Mesendoderm (in vitro differentiated cells): ENCODE results near the gene SYNE2.

ENCODE experiments used
- DNase-seq: peaks from one replicate; pipeline ENCODE4 v3.0.0; 2013
- H2AK5ac ChIP-seq: 2 replicates; pipeline ENCODE4 v1.6.1; 2013; ENCODE audit warnings: low read length, inconsistent platforms
- H2BK120ac ChIP-seq: 2 replicates; pipeline ENCODE4 v1.6.1; 2013; ENCODE audit warnings: low read depth, mild to moderate bottlenecking, low read length, moderate library complexity, mixed read lengths
- H2BK15ac ChIP-seq: replicated peaks from 2 replicates; pipeline ENCODE4 v1.6.1; 2013; ENCODE audit warnings: low read depth, mild to moderate bottlenecking, moderate library complexity
- H2BK5ac ChIP-seq: 2 replicates; pipeline ENCODE4 v1.6.1; 2013; ENCODE audit warnings: low read length, inconsistent platforms
- H3K18ac ChIP-seq: 2 replicates; pipeline ENCODE4 v1.6.1; 2013; ENCODE audit warnings: mild to moderate bottlenecking, low read length, mixed read lengths
- H3K23ac ChIP-seq: one replicate; pipeline ENCODE4 v1.6.1; 2013; ENCODE audit warnings: low read length
- H3K27ac ChIP-seq: 2 replicates; pipeline ENCODE4 v1.5.1; 2013; ENCODE audit warnings: low read depth, mild to moderate bottlenecking, inconsistent platforms, low read length, moderate library complexity
- H3K27me3 ChIP-seq: 2 replicates; pipeline ENCODE4 v1.6.1; 2013; ENCODE audit warnings: low read length, control low read depth, mild to moderate bottlenecking, inconsistent platforms; ENCODE audit not compliant: insufficient read depth, poor library complexity
- H3K36me3 ChIP-seq: 2 replicates; pipeline ENCODE4 v1.6.1; 2013; ENCODE audit warnings: low read length, inconsistent platforms; ENCODE audit not compliant: control insufficient read depth, insufficient read depth
- H3K4ac ChIP-seq: one replicate; pipeline ENCODE4 v1.6.1; 2013; ENCODE audit warnings: low read depth, mild to moderate bottlenecking, low read length, moderate library complexity
- H3K4me1 ChIP-seq: 2 replicates; pipeline ENCODE4 v1.6.1; 2013; ENCODE audit warnings: low read depth, low read length, inconsistent platforms; ENCODE audit not compliant: control insufficient read depth
- H3K4me2 ChIP-seq: 2 replicates; pipeline ENCODE4 v1.6.1; 2013; ENCODE audit warnings: low read length
- H3K4me3 ChIP-seq: 2 replicates; pipeline ENCODE4 v1.5.1; 2013; ENCODE audit warnings: mild to moderate bottlenecking, low read length
- H3K56ac ChIP-seq: one replicate; pipeline ENCODE4 v1.6.1; 2013; ENCODE audit warnings: low read length
- H3K79me1 ChIP-seq: 2 replicates; pipeline ENCODE4 v1.6.1; 2013; ENCODE audit warnings: low read length, inconsistent platforms
- H3K79me2 ChIP-seq: 2 replicates; pipeline ENCODE4 v1.6.1; 2013; ENCODE audit warnings: mild to moderate bottlenecking, low read length; ENCODE audit not compliant: control insufficient read depth, insufficient read depth
- H3K9ac ChIP-seq: 2 replicates; pipeline ENCODE4 v1.6.1; 2013; ENCODE audit warnings: low read length, inconsistent platforms
- H4K5ac ChIP-seq: one replicate; pipeline ENCODE4 v1.6.1; 2013; ENCODE audit warnings: low read length
- H4K8ac ChIP-seq: one replicate; pipeline ENCODE4 v1.6.1; 2013; ENCODE audit warnings: low read depth, mild to moderate bottlenecking, control low read depth, low read length, moderate library complexity
- WGBS: extraction: QIAGEN DNeasy Blood & Tissue Kit; methylation state at CpG from one replicate; pipeline ENCODE4 v1.1.7; 2013; ENCODE audit warnings: low lambda C conversion rate, missing lambda C conversion rate; ENCODE audit not compliant: insufficient coverage; ENCODE audit errors: extremely low coverage; 5-methylcytosine and 5-hydroxymethylcytosine counted together

SYNE2 gene

DNA sequence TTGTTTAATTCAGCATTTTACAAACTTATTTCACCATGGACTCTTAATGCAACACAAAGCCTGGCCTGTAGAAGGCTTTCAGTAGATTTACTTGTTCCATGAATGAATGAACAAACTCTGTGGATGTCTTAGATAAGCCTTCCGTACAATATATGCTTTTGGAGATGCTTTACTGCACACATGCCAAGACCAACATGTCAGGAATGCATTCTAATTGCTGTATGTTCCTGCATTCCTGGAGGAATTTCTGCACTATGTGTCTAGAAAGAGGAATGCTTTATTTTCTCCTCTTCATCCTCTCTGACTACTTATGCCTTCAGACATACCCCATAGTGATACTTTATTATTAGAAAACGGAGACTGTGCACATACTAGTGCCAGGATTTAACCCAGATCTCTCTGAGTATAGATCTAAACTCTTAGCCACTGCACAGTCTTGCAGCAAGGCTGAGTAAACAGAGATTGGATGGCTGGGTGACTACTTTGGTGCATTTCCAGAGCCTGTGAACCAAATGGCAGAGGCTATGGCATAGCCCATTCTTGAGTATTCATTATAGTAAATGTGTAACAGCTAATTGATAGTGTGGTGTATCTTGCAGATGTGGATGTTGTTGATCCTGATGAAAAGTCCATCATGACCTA, 108.2 kb downstream of the SYNE2 start:
- no peak for DNase-seq
- H3K56ac ChIP-seq: no peak overlapping the region
- H3K4me1 ChIP-seq: no peaks in the 10 kb centered on the region
- H2BK120ac ChIP-seq: no peak overlapping the region
- no peak overlapping the region for H3K9ac ChIP-seq
- no peak overlapping the region for H3K18ac ChIP-seq
- no CpG with 5 or more reads among the region's 2 CpGs for WGBS
- H3K23ac ChIP-seq: no peak overlapping the region
- H2BK15ac ChIP-seq: no peak overlapping the region
- no peaks in the 10 kb centered on the region for H3K27me3 ChIP-seq
- H3K27ac ChIP-seq: no peak overlapping the region
- no peak overlapping the region for H3K4ac ChIP-seq
- no peaks in the 10 kb centered on the region for H3K36me3 ChIP-seq
- H4K8ac ChIP-seq: no peak overlapping the region
- no peak overlapping the region for H4K5ac ChIP-seq
- no peak overlapping the region for H2BK5ac ChIP-seq
- no peak overlapping the region for H3K4me3 ChIP-seq
- H3K79me1 ChIP-seq: no peaks in the 10 kb centered on the region
- H2AK5ac ChIP-seq: no peak overlapping the region
- H3K4me2 ChIP-seq: no peak overlapping the region
- no peaks in the 10 kb centered on the region for H3K79me2 ChIP-seq

DNA sequence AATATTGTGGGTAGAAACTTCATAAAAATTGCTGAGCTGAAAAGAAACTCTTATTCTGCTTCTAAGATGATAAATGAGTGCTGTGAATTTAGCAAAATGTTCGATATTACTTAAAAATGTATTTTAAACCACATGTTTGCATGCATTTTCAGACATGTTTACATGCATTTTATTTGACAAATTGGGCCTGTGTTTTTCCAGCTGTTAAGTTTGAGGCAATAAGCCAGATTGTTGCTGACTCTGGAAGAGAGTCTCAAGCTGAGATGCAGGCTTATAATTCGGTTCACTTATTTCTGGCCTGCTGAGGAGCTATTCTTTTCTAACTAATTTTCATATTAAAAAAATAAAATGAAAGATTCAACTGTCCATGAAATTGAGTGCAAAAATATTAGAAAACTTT, 110.1 kb downstream of the SYNE2 start:
- Histone ChIP-seq H3K4ac (no peak overlapping the region), H3K79me2 (no peaks in the 10 kb centered on the region), H2AK5ac (no peak overlapping the region), H3K27ac (no peak overlapping the region), H2BK120ac (no peak overlapping the region), H3K4me1 (no peaks in the 10 kb centered on the region), H3K18ac (no peak overlapping the region), H3K56ac (no peak overlapping the region), H3K4me2 (no peak overlapping the region), H3K36me3 (no peaks in the 10 kb centered on the region), H4K8ac (no peak overlapping the region), H3K27me3 (no peaks in the 10 kb centered on the region), H3K23ac (no peak overlapping the region), H3K9ac (no peak overlapping the region), H2BK5ac (no peak overlapping the region), H2BK15ac (no peak overlapping the region), H3K4me3 (no peak overlapping the region), H3K79me1 (no peaks in the 10 kb centered on the region), H4K5ac (no peak overlapping the region)
- no peak for DNase-seq
- no CpG with 5 or more reads among the region's 2 CpGs for WGBS

DNA sequence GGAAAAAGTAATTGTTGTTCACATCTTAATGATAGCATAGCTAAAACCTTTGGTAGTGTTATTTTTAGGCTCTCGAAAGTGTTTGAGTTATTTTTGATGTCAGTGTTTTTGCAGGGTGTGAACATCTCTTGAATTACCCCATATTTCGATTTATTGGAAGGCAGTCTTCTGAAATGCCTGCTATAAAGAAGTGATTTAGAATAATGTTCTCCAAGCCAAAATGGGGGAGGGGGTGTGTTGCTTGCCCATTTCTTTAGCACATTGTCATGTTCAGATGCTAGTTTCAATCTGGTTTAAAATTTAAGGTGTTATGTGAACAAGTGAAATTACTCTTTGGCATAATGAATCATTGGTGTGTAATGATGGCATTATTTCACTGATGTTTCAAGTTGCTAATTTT, 110.6 kb downstream of the SYNE2 start:
- no peak overlapping the region for H2BK120ac ChIP-seq
- no peaks in the 10 kb centered on the region for H3K27me3 ChIP-seq
- no CpG with 5 or more reads among the region's 2 CpGs for WGBS
- no peak overlapping the region for H2AK5ac ChIP-seq
- H2BK5ac ChIP-seq: no peak overlapping the region
- no peaks in the 10 kb centered on the region for H3K79me1 ChIP-seq
- no peak overlapping the region for H3K4ac ChIP-seq
- no peak for DNase-seq
- H3K27ac ChIP-seq: no peak overlapping the region
- no peak overlapping the region for H3K4me3 ChIP-seq
- H4K5ac ChIP-seq: no peak overlapping the region
- H3K4me2 ChIP-seq: no peak overlapping the region
- H3K36me3 ChIP-seq: no peaks in the 10 kb centered on the region
- no peak overlapping the region for H3K56ac ChIP-seq
- no peaks in the 10 kb centered on the region for H3K4me1 ChIP-seq
- no peak overlapping the region for H2BK15ac ChIP-seq
- no peak overlapping the region for H4K8ac ChIP-seq
- H3K23ac ChIP-seq: no peak overlapping the region
- no peak overlapping the region for H3K9ac ChIP-seq
- no peaks in the 10 kb centered on the region for H3K79me2 ChIP-seq
- H3K18ac ChIP-seq: no peak overlapping the region

DNA sequence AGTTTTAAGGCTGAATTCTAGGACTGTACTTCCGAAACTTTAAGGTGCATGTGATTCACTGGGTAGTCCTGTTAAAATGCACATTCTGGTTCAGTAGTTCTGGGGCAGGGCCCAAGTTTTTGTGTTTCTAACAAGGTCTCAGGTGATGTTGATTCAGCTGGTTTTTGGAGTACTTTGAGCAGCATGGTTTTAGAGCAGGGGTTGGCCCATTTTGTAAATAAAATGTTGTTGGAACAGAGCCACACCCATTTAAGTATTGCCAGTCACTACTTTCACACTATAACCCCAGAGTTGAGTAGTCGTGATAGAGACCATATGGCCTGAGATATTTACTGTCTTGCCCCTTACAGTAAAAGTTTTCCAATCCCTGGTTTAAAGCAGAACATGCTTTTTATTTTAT, 111.3 kb downstream of the SYNE2 start:
- H2AK5ac ChIP-seq: no peak overlapping the region
- WGBS: no CpG with 5 or more reads among the region's 2 CpGs

DNA sequence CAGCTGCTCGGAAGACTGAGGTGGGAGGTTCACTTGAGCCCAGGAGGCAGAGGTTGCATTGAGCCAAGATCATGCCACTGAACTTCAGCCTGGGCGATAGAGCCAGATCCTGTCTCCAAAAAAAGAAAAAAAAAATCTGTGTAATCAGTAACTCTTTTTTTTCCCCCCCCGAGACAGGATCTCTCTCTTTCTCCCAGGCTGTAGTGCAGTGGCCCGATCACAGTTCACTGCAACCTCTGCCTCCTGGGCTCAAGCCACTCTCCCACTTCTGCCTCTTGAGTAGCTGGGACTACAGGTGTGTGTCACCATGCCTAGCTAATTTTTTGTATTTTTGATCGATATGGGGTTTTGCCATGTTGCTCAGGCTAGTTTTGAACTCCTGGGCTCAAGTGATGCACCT, 113.6 kb downstream of the SYNE2 start:
- no peak for DNase-seq
- H2BK15ac ChIP-seq: no peak overlapping the region

More for the DNA sequence above, 111.3 kb downstream of the SYNE2 start:
- no peak overlapping the region for H3K4ac ChIP-seq
- H3K36me3 ChIP-seq: no peaks in the 10 kb centered on the region
- H3K27me3 ChIP-seq: no peaks in the 10 kb centered on the region
- no peak overlapping the region for H3K23ac ChIP-seq
- H2BK15ac ChIP-seq: no peak overlapping the region
- no peak overlapping the region for H4K8ac ChIP-seq
- H3K4me3 ChIP-seq: no peak overlapping the region
- H2BK120ac ChIP-seq: no peak overlapping the region
- no peak overlapping the region for H3K18ac ChIP-seq
- H3K27ac ChIP-seq: no peak overlapping the region
- H4K5ac ChIP-seq: no peak overlapping the region
- no peak overlapping the region for H3K56ac ChIP-seq
- H3K79me1 ChIP-seq: no peaks in the 10 kb centered on the region
- no peak for DNase-seq
- no peak overlapping the region for H2BK5ac ChIP-seq
- H3K79me2 ChIP-seq: no peaks in the 10 kb centered on the region
- H3K4me1 ChIP-seq: no peaks in the 10 kb centered on the region
- no peak overlapping the region for H3K4me2 ChIP-seq
- H3K9ac ChIP-seq: no peak overlapping the region

DNA sequence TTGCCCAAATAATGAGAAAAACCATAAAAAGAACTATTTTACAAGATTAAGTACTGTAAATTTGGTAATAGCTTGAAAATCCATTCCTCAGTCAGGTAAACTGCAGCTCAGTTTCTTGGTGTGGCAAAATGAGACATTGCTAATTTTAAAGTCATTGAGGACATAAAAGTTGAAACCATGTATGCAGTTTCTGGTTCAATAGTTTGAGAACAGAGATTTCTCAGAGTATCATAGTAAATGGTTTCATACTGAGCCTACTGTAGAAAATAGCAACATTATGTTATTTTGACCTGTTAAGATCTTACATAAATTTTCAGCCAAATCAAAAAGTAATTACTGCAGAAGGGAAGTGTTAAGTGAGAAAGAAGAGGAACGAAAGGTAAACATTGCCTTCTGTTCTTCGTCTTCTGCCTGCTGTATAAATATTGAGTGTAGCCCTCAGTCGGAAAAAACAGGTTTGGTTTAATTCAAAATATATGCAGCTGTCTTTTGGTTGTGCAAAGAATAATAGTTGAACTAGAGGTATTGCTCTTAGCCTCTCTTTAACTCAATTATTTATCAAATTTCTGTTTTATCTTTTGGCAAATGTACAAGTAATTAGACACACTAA, 119.6 kb downstream of the SYNE2 start:
- Histone ChIP-seq H3K9ac (no peak overlapping the region), H2BK120ac (no peak overlapping the region), H2BK15ac (no peak overlapping the region), H3K23ac (no peak overlapping the region), H2BK5ac (no peak overlapping the region), H2AK5ac (no peak overlapping the region), H3K4me3 (no peak overlapping the region), H4K8ac (no peak overlapping the region), H3K18ac (no peak overlapping the region), H3K36me3 (no peaks in the 10 kb centered on the region), H3K79me1 (no peaks in the 10 kb centered on the region), H3K27ac (no peak overlapping the region), H3K4me2 (no peak overlapping the region), H4K5ac (no peak overlapping the region), H3K79me2 (no peaks in the 10 kb centered on the region), H3K4me1 (no peaks in the 10 kb centered on the region), H3K56ac (no peak overlapping the region), H3K4ac (no peak overlapping the region), H3K27me3 (no peaks in the 10 kb centered on the region)
- DNase-seq: no peak
- WGBS: no CpG with 5 or more reads among the region's 3 CpGs

More for the DNA sequence above, 113.6 kb downstream of the SYNE2 start:
- no peak overlapping the region for H2AK5ac ChIP-seq
- no CpG with 5 or more reads among the region's 5 CpGs for WGBS
- no peak overlapping the region for H3K56ac ChIP-seq
- no peak overlapping the region for H2BK5ac ChIP-seq
- H3K4me1 ChIP-seq: no peaks in the 10 kb centered on the region
- no peak overlapping the region for H3K9ac ChIP-seq
- no peaks in the 10 kb centered on the region for H3K79me1 ChIP-seq
- H3K4me2 ChIP-seq: no peak overlapping the region
- H3K36me3 ChIP-seq: no peaks in the 10 kb centered on the region
- H4K8ac ChIP-seq: no peak overlapping the region
- no peak overlapping the region for H4K5ac ChIP-seq
- no peak overlapping the region for H3K18ac ChIP-seq
- no peak overlapping the region for H3K4ac ChIP-seq
- no peak overlapping the region for H3K23ac ChIP-seq
- H3K27ac ChIP-seq: no peak overlapping the region
- H3K4me3 ChIP-seq: no peak overlapping the region
- no peaks in the 10 kb centered on the region for H3K27me3 ChIP-seq
- H2BK120ac ChIP-seq: no peak overlapping the region
- no peaks in the 10 kb centered on the region for H3K79me2 ChIP-seq
